Parathyroid adenoma (tissue), 2 donors: ENCODE measurements around the gene AKR1C4.
"Not testable (repeated sequence)": the region's sequence is repeated elsewhere in the genome, so short reads cannot be mapped to it uniquely, and the experiment has no call there.

Source experiments
- H2AFZ ChIP-seq: fragments of 300-600 bp; sonication (generic); one replicate; pipeline ENCODE4 v1.7.0; 2017; ENCODE audit warnings: antibody characterized with exemption, mild to moderate bottlenecking
- H3K27ac ChIP-seq: fragments of 300-600 bp; sonication (generic); one replicate; pipeline ENCODE4 v1.7.0; 2017
- H3K27me3 ChIP-seq: fragments of 300-600 bp; sonication (generic); one replicate; pipeline ENCODE4 v1.7.0; 2017; ENCODE audit warnings: low read length; ENCODE audit not compliant: control insufficient read depth, insufficient read depth
- H3K36me3 ChIP-seq: fragments of 300-600 bp; sonication (generic); one replicate; pipeline ENCODE4 v1.7.0; 2017; ENCODE audit warnings: low read length; ENCODE audit not compliant: control insufficient read depth, insufficient read depth
- H3K4me1 ChIP-seq: fragments of 300-600 bp; sonication (generic); one replicate; pipeline ENCODE4 v1.7.0; 2017; ENCODE audit warnings: control low read depth
- H3K4me2 ChIP-seq: fragments of 300-600 bp; sonication (generic); one replicate; pipeline ENCODE4 v1.7.0; 2017; ENCODE audit warnings: low read length
- H3K4me3 ChIP-seq: fragments of 300-600 bp; sonication (generic); one replicate; pipeline ENCODE4 v1.7.0; 2017; ENCODE audit warnings: low read depth, low read length
- H3K79me2 ChIP-seq: fragments of 300-600 bp; sonication (generic); one replicate; pipeline ENCODE4 v1.7.0; 2017; ENCODE audit warnings: control low read depth
- H3K9ac ChIP-seq: fragments of 300-600 bp; sonication (generic); one replicate; pipeline ENCODE4 v1.7.0; 2017; ENCODE audit warnings: mild to moderate bottlenecking
- H3K9me3 ChIP-seq: fragments of 300-600 bp; sonication (generic); one replicate; pipeline ENCODE4 v1.7.0; 2017; ENCODE audit warnings: low read length; ENCODE audit not compliant: control insufficient read depth
- CTCF ChIP-seq: fragments of 300-600 bp; sonication (generic); IDR thresholded peaks from one replicate; pipeline ENCODE4 v1.7.0; 2017; ENCODE audit warnings: antibody characterized with exemption, mild to moderate bottlenecking
- donor health status: primary hyperparathyroidism.

Gene AKR1C4

GRCh38 chr10:5233324-5233723, 36.7 kb downstream of the AKR1C4 start:
- H2AFZ ChIP-seq, result no peak overlapping the region
- no peaks in the 10 kb centered on the region for H3K27me3 ChIP-seq
- H3K27ac ChIP-seq, result no peak overlapping the region
- no peaks in the 10 kb centered on the region for H3K4me1 ChIP-seq
- no peak overlapping the region for H3K9ac ChIP-seq
- H3K4me2 ChIP-seq, result no peak overlapping the region
- no peak overlapping the region for H3K4me3 ChIP-seq
- H3K9me3 ChIP-seq, result no peaks in the 10 kb centered on the region
- no peak for TF ChIP-seq CTCF
- no peaks in the 10 kb centered on the region for H3K36me3 ChIP-seq
- H3K79me2 ChIP-seq, result no peaks in the 10 kb centered on the region

GRCh38 chr10:5234106-5234860, 37.6 kb downstream of the AKR1C4 start:
- Histone ChIP-seq H3K79me2 (no peaks in the 10 kb centered on the region), H3K4me2 (no peak overlapping the region), H3K27me3 (no peaks in the 10 kb centered on the region), H3K4me1 (no peaks in the 10 kb centered on the region), H3K4me3 (no peak overlapping the region), H2AFZ (no peak overlapping the region), H3K9ac (no peak overlapping the region), H3K27ac (no peak overlapping the region), H3K9me3 (no peaks in the 10 kb centered on the region), H3K36me3 (no peaks in the 10 kb centered on the region)
- no peak for TF ChIP-seq CTCF

- H2AFZ ChIP-seq, H3K4me1 ChIP-seq, H3K36me3 ChIP-seq, H3K4me3 ChIP-seq, H3K27me3 ChIP-seq, H3K27ac ChIP-seq, H3K4me2 ChIP-seq, H3K9ac ChIP-seq, H3K79me2 ChIP-seq, H3K9me3 ChIP-seq: not testable (repeated sequence)
Measured at GRCh38 chr10:5237541-5237940, 40.9 kb downstream of the AKR1C4 start.

GRCh38 chr10:5242585-5242984, 45.9 kb downstream of the AKR1C4 start:
- H2AFZ ChIP-seq, result no peak overlapping the region
- no peak overlapping the region for H3K9ac ChIP-seq
- H3K36me3 ChIP-seq, result no peaks in the 10 kb centered on the region
- no peaks in the 10 kb centered on the region for H3K4me1 ChIP-seq
- no peak for TF ChIP-seq CTCF
- H3K79me2 ChIP-seq, result no peaks in the 10 kb centered on the region
- H3K27ac ChIP-seq, result no peak overlapping the region
- H3K9me3 ChIP-seq, result no peaks in the 10 kb centered on the region
- H3K27me3 ChIP-seq, result no peaks in the 10 kb centered on the region
- no peak overlapping the region for H3K4me2 ChIP-seq
- H3K4me3 ChIP-seq, result no peak overlapping the region

- Histone ChIP-seq H3K9ac (no peak overlapping the region), H3K79me2 (no peaks in the 10 kb centered on the region), H3K4me1 (no peaks in the 10 kb centered on the region), H2AFZ (no peak overlapping the region), H3K27me3 (no peaks in the 10 kb centered on the region), H3K4me3 (no peak overlapping the region), H3K27ac (no peak overlapping the region), H3K4me2 (no peak overlapping the region), H3K36me3 (no peaks in the 10 kb centered on the region), H3K9me3 (no peaks in the 10 kb centered on the region)
- no peak for TF ChIP-seq CTCF
Measured at GRCh38 chr10:5243521-5243987, 46.9 kb downstream of the AKR1C4 start.
